OCI-LY7 (cell line): Measurements from ENCODE around the gene SUV39H1.

Experiments used
- EZH2phosphoT487 ChIP-seq: fragments of 200-600 bp; sonication (generic); IDR thresholded peaks from 2 replicates; pipeline ENCODE4 v1.6.1; 2018; ENCODE audit warnings: low read depth, borderline replicate concordance, mild to moderate bottlenecking, mixed run types, antibody characterized with exemption, low read length, moderate library complexity, mixed read lengths
- TF ChIP-seq, protein P1 (sequence below): fragments of 200-600 bp; sonication (generic); conservative IDR thresholded peaks from 2 replicates; pipeline ENCODE4 v1.5.1; 2014; ENCODE audit warnings: mild to moderate bottlenecking, antibody characterized with exemption, low read length, moderate library complexity, mixed read lengths

- TF ChIP-seq, protein P1, sequence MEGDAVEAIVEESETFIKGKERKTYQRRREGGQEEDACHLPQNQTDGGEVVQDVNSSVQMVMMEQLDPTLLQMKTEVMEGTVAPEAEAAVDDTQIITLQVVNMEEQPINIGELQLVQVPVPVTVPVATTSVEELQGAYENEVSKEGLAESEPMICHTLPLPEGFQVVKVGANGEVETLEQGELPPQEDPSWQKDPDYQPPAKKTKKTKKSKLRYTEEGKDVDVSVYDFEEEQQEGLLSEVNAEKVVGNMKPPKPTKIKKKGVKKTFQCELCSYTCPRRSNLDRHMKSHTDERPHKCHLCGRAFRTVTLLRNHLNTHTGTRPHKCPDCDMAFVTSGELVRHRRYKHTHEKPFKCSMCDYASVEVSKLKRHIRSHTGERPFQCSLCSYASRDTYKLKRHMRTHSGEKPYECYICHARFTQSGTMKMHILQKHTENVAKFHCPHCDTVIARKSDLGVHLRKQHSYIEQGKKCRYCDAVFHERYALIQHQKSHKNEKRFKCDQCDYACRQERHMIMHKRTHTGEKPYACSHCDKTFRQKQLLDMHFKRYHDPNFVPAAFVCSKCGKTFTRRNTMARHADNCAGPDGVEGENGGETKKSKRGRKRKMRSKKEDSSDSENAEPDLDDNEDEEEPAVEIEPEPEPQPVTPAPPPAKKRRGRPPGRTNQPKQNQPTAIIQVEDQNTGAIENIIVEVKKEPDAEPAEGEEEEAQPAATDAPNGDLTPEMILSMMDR: no peak
- no peak for TF ChIP-seq EZH2phosphoT487
Measured at GRCh38 chrX:48681539-48682183, 14.9 kb upstream of the SUV39H1 start.
